Aorta (tissue), 5 donors: Measurements from ENCODE around the gene SCN2B. TPM values are rescaled to one million over a fixed set of nuclear protein-coding genes. Genes with fewer than 3 reads are reported as not detected.

Experiments
- ATAC-seq: fragments of 200-7000 bp; cut with Tn5 transposase; one replicate; pipeline ENCODE4 v1.9.1; 2022; ENCODE audit warnings: moderate library complexity; ENCODE audit not compliant: low FRiP score
- DNase-seq, 2 donors: peaks; one replicate each; pipeline ENCODE4 v3.0.0-alpha.2; 2020
- H3K27ac ChIP-seq, 2 donors: one replicate each; pipeline ENCODE4 v1.5.1; 2013; ENCODE audit warnings: low read length in 2 of 2, mild to moderate bottlenecking in 2 of 2, moderate library complexity in 2 of 2, control low read depth in 1 of 2, inconsistent platforms in 1 of 2, low read depth in 1 of 2
- H3K27me3 ChIP-seq, 2 donors: one replicate each; pipeline ENCODE4 v1.6.1; 2013; ENCODE audit warnings: control low read depth in 1 of 2, low read length in 1 of 2, mild to moderate bottlenecking in 1 of 2, moderate library complexity in 1 of 2; ENCODE audit not compliant: insufficient read depth in 2 of 2, control insufficient read depth in 1 of 2
- H3K36me3 ChIP-seq, 2 donors: one replicate each; pipeline ENCODE4 v1.6.1; 2013; ENCODE audit warnings: control low read depth in 1 of 2, low read length in 1 of 2, mild to moderate bottlenecking in 1 of 2; ENCODE audit not compliant: insufficient read depth in 2 of 2, control insufficient read depth in 1 of 2
- H3K4me1 ChIP-seq, 2 donors: one replicate each; pipeline ENCODE4 v1.6.1; 2013; ENCODE audit warnings: low read length in 2 of 2, control low read depth in 1 of 2, mild to moderate bottlenecking in 1 of 2, moderate library complexity in 1 of 2; ENCODE audit not compliant: insufficient read depth in 2 of 2, control insufficient read depth in 1 of 2
- H3K4me3 ChIP-seq, 2 donors: one replicate each; pipeline ENCODE4 v1.5.1; 2013; ENCODE audit warnings: low read length in 2 of 2, control low read depth in 1 of 2, mild to moderate bottlenecking in 1 of 2
- H3K9me3 ChIP-seq: one replicate; pipeline ENCODE4 v1.6.1; 2013; ENCODE audit warnings: mild to moderate bottlenecking, low read length; ENCODE audit not compliant: control insufficient read depth
- WGBS, 2 donors: extraction: QIAGEN DNeasy Blood & Tissue Kit; methylation state at CpG; one replicate each; pipeline ENCODE4 v1.1.7; 2013; 5-methylcytosine and 5-hydroxymethylcytosine counted together
- intact Hi-C, 2 donors: fragments of 100-400 bp; cut with DNase I; formaldehyde crosslinking; loops; one replicate each; pipeline versions ENCODE4 v1.14.2 to v1.15.0; 2022
- polyA plus RNA-seq, 2 donors: library from polyadenylated mRNA; stranded (reverse); fragments of 200-250 nt; gene quantifications; one replicate each; pipeline ENCODE4 v1.2.3, GENCODE V29; 2013
- total RNA-seq, 2 donors: library from RNA; stranded (reverse); fragmentation: NEBNext Ultra II Directional; extraction: Animal tissue kit (Norgen Biotek cat#: 25700); gene quantifications; one replicate each; pipeline ENCODE4 v1.2.1, GENCODE V29; 2021
- donor health status: healthy with polysubstance abuse.
- donor health status: Bipolar disorder and iron deficiency.
- donor health status: DM: no; HTN: no; CAD: no.
- donor health status: DM: no; HTN: no; CAD: no.
- donor health status: DM: yes; HTN: yes; CAD: no.

SCN2B gene
- total and polyA plus RNA-seq, 4 donors = 0.78 TPM; not detected in 3

GRCh38 chr11:118212131-118212725 is 35.8 kb upstream of the SCN2B start:
- Histone ChIP-seq H3K36me3 (no peaks in the 10 kb centered on the region), H3K9me3 (peaks cover 2% of the 10 kb centered on the region), H3K27me3 (no peaks in the 10 kb centered on the region), H3K27ac (no peak overlapping the region), H3K4me1 (no peaks in the 10 kb centered on the region), H3K4me3 (no peak overlapping the region)
- ATAC-seq (no peak), DNase-seq (no peak)
- WGBS, 2 donors = 72 to 78% methylated on average over 7 of the region's 7 CpGs
- intact Hi-C loops = no loop called here

- H3K4me3 ChIP-seq = no peak overlapping the region
- H3K4me1 ChIP-seq = no peaks in the 10 kb centered on the region
- no peaks in the 10 kb centered on the region for H3K36me3 ChIP-seq
- peaks cover 2% of the 10 kb centered on the region for H3K9me3 ChIP-seq
- no peaks in the 10 kb centered on the region for H3K27me3 ChIP-seq
- 7 to 12% methylated on average over 6 of the region's 6 CpGs for WGBS, 2 donors
- H3K27ac ChIP-seq = no peak overlapping the region
- DNase-seq = no peak
- intact Hi-C loops = no loop called here
- no peak for ATAC-seq
Measured at GRCh38 chr11:118211006-118211405, 34.6 kb upstream of the SCN2B start.

- DNase-seq (no peak), ATAC-seq (no peak)
- H3K9me3 ChIP-seq = peaks cover 2% of the 10 kb centered on the region
- H3K27me3 ChIP-seq = no peaks in the 10 kb centered on the region
- WGBS, 2 donors = 86 to 89% methylated on average over 7 of the region's 7 CpGs
- intact Hi-C loops = no loop called here
- H3K4me1 ChIP-seq = no peaks in the 10 kb centered on the region
- no peaks in the 10 kb centered on the region for H3K36me3 ChIP-seq
- H3K27ac ChIP-seq = no peak overlapping the region
- no peak overlapping the region for H3K4me3 ChIP-seq
Measured at GRCh38 chr11:118210323-118210722, 33.9 kb upstream of the SCN2B start.

- intact Hi-C loops = no loop called here
- WGBS, 2 donors = 65 to 71% methylated on average over 3 of the region's 3 CpGs
- no peak for DNase-seq
- Histone ChIP-seq H3K36me3 (no peaks in the 10 kb centered on the region), H3K27me3 (peaks cover 0 to 2% of the 10 kb centered on the region in 2 donors), H3K27ac (no peak overlapping the region), H3K4me1 (no peaks in the 10 kb centered on the region), H3K4me3 (no peak overlapping the region), H3K9me3 (peaks cover 2% of the 10 kb centered on the region)
- no peak for ATAC-seq
Measured at GRCh38 chr11:118209033-118209432, 32.6 kb upstream of the SCN2B start.

DNA sequence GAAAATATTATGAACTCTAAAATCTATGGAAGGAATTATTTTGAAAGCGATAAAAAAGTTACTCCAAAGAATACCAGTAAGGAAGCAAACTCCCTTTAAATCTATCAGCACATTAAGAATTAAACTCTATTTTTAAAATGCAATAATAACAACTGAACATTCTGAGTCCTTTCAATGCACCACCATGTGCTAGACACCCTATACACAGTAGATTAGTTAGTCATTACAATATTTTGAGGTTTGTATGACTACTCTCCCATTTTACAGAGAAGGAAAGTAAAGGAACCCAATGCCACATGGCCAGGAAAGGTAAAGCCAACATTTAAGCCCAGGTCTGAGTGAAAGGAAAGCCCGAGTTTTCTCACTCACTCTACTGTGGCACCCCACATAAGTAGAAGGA is 30.6 kb upstream of the SCN2B start:
- peaks cover 0 to 2% of the 10 kb centered on the region in 2 donors for H3K27me3 ChIP-seq
- no peak for DNase-seq
- H3K27ac ChIP-seq = no peak overlapping the region
- H3K36me3 ChIP-seq = no peaks in the 10 kb centered on the region
- intact Hi-C loops = no loop called here
- no peaks in the 10 kb centered on the region for H3K9me3 ChIP-seq
- no peaks in the 10 kb centered on the region for H3K4me1 ChIP-seq
- 79 to 82% methylated on average over 2 of the region's 2 CpGs for WGBS, 2 donors
- no peak for ATAC-seq
- no peak overlapping the region for H3K4me3 ChIP-seq

DNA sequence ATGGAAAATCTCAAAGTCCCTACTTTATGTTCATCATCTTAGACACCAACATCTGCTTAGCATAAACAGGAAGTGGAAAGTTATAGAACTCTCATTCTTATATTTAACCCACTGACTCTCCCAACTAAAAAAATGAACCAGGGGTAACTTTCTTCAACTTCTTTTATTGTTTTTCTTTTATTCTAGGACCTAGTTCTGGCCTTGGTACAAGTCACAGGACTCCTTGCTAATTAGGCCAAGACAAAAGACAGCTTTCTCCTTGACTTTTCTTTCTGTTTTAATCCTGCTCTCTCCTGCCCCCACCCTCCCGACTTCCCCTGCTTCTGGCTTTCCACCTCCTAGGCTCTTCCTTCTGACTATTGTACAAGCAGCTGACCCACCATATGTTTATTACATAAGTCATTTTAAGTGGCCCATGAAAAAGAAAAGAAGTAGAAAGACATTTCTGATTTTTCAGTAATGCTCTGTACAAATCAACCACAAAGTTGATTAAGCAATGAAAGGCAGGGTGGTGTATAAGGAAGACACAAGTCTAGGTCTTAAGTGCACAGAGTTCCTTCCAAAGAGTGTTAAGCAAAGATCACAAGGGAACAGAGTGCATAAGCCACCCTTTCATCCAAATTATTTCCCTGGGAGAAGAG is 30.1 kb upstream of the SCN2B start:
- Histone ChIP-seq H3K27ac (no peak overlapping the region), H3K9me3 (no peaks in the 10 kb centered on the region), H3K4me1 (no peaks in the 10 kb centered on the region), H3K27me3 (peaks cover 0 to 2% of the 10 kb centered on the region in 2 donors), H3K36me3 (no peaks in the 10 kb centered on the region), H3K4me3 (no peak overlapping the region)
- WGBS, 2 donors = 37 to 42% methylated on average over 1 of the region's 1 CpG
- DNase-seq (peak in 1 of 2 donors; percentile 55), ATAC-seq (no peak)
- intact Hi-C loops = no loop called here

- H3K4me1 ChIP-seq = no peaks in the 10 kb centered on the region
- intact Hi-C loops = no loop called here
- DNase-seq = no peak
- no peak overlapping the region for H3K4me3 ChIP-seq
- ATAC-seq = no peak
- H3K36me3 ChIP-seq = no peaks in the 10 kb centered on the region
- no peak overlapping the region for H3K27ac ChIP-seq
- peaks cover 0 to 2% of the 10 kb centered on the region in 2 donors for H3K27me3 ChIP-seq
- 87 to 89% methylated on average over 9 of the region's 9 CpGs for WGBS, 2 donors
- H3K9me3 ChIP-seq = no peaks in the 10 kb centered on the region
Measured at GRCh38 chr11:118205606-118206378, 29.4 kb upstream of the SCN2B start.

- Histone ChIP-seq H3K27me3 (peaks cover 0 to 2% of the 10 kb centered on the region in 2 donors), H3K4me3 (no peak overlapping the region), H3K27ac (no peak overlapping the region), H3K36me3 (no peaks in the 10 kb centered on the region), H3K9me3 (no peaks in the 10 kb centered on the region), H3K4me1 (no peaks in the 10 kb centered on the region)
- intact Hi-C loops = no loop called here
- ATAC-seq = no peak
- DNase-seq = no peak
- WGBS, 2 donors = 76 to 82% methylated on average over 7 of the region's 7 CpGs
Measured at GRCh38 chr11:118202599-118203422, 26.4 kb upstream of the SCN2B start.
